Vagina (tissue), 2 donors: Measurements from ENCODE around the gene COPA. TPM values are rescaled to one million over a fixed set of nuclear protein-coding genes. Genes with fewer than 3 reads are reported as not detected.

ENCODE experiments used
- DNase-seq, 2 donors: peaks; one replicate each; pipeline ENCODE4 v3.0.0-alpha.2; 2017; ENCODE audit errors: extremely low spot score in 2 of 2
- H3K27ac ChIP-seq: fragments of 200-600 bp; sonication (generic); one replicate; pipeline ENCODE4 v1.5.1; 2019
- H3K27me3 ChIP-seq: fragments of 200-600 bp; sonication (generic); one replicate; pipeline ENCODE4 v1.5.1; 2019
- H3K36me3 ChIP-seq, 2 donors: fragments of 200-600 bp; sonication (generic); one replicate each; pipeline ENCODE4 v1.5.1; 2017 to 2019
- H3K4me1 ChIP-seq: fragments of 200-600 bp; sonication (generic); one replicate; pipeline ENCODE4 v1.5.1; 2019
- H3K4me3 ChIP-seq, 2 donors: fragments of 200-600 bp; sonication (generic); 1 replicate in 1 of 2; 2 replicates in 1 of 2; pipeline ENCODE4 v1.5.1; 2016 to 2019
- H3K9me3 ChIP-seq: fragments of 200-600 bp; sonication (generic); one replicate; pipeline ENCODE4 v1.5.1; 2019
- CTCF ChIP-seq, 3 experiments: fragments of 450-650 bp in 2 of 3; fragments of 200-600 bp in 1 of 3; sonication (generic) in 1 of 3; IDR thresholded peaks; one replicate each; pipeline ENCODE4 v1.5.1; 2017 to 2019; ENCODE audit warnings: antibody characterized with exemption in 3 of 3, mild to moderate bottlenecking in 2 of 3, moderate library complexity in 2 of 3
- POLR2A ChIP-seq, 2 donors: fragments of 450-650 bp; IDR thresholded peaks; one replicate each; pipeline ENCODE4 v1.6.1; 2017; ENCODE audit warnings: antibody characterized with exemption in 2 of 2, mild to moderate bottlenecking in 2 of 2, moderate library complexity in 2 of 2
- POLR2AphosphoS5 ChIP-seq, 2 donors: sonication (generic); formaldehyde crosslinking; IDR thresholded peaks; one replicate each; pipeline ENCODE4 v1.9.0; 2017; ENCODE audit warnings: antibody characterized with exemption in 2 of 2, mild to moderate bottlenecking in 2 of 2, low read depth in 1 of 2; ENCODE audit not compliant: insufficient read depth in 1 of 2
- intact Hi-C: fragments of 100-400 bp; cut with DNase I; formaldehyde crosslinking; loops from one replicate; pipeline ENCODE4 v1.15.1; 2023
- total RNA-seq: library from RNA; depleted of rRNA; stranded (reverse); fragments of >200 nt; gene quantifications from one replicate; pipeline ENCODE4 v1.2.3, GENCODE V29; 2016

COPA gene
- total RNA-seq, 1 donor from 2014 or later: 106 TPM

- H3K36me3 ChIP-seq: no peaks in the 10 kb centered on the region
- peaks cover 25% of the 10 kb centered on the region for H3K4me1 ChIP-seq
- DNase-seq: no peak
- peak overlapping the region; percentile 27 for H3K27ac ChIP-seq
- no peaks in the 10 kb centered on the region for H3K9me3 ChIP-seq
- no peak overlapping the region for H3K4me3 ChIP-seq
- peak in 1 of 2 donors; percentile 57 for TF ChIP-seq POLR2AphosphoS5 (IDR thresholded peaks at IDR 0.05; ENCODE audit: insufficient read depth in 1 of 2, low read depth in 1 of 2)
- TF ChIP-seq CTCF (IDR thresholded peaks at IDR 0.05): peak in 2 of 3 experiments; percentile 65 to 84
- TF ChIP-seq POLR2A (IDR thresholded peaks at IDR 0.05): no peak
- H3K27me3 ChIP-seq: no peaks in the 10 kb centered on the region
- intact Hi-C loops: loop anchor here (10.0 kb wide), 1 partner anchor 47 kb away; the partner anchor contains the start of gene PEA15
Measured at GRCh38 chr1:160251687-160252526, 91.1 kb downstream of the COPA start.

GRCh38 chr1:160251011-160251410 lies 92.0 kb downstream of the COPA start:
- no peak for TF ChIP-seq CTCF (IDR thresholded peaks at IDR 0.05)
- TF ChIP-seq POLR2A (IDR thresholded peaks at IDR 0.05): no peak
- TF ChIP-seq POLR2AphosphoS5 (IDR thresholded peaks at IDR 0.05; ENCODE audit: insufficient read depth in 1 of 2, low read depth in 1 of 2): no peak
- peak overlapping the region; percentile 27 for H3K27ac ChIP-seq
- intact Hi-C loops: loop anchor here (10.0 kb wide), 1 partner anchor 46 kb away; the partner anchor contains the start of gene PEA15
- no peaks in the 10 kb centered on the region for H3K9me3 ChIP-seq
- H3K4me3 ChIP-seq: no peak overlapping the region
- DNase-seq: no peak
- H3K27me3 ChIP-seq: no peaks in the 10 kb centered on the region
- no peaks in the 10 kb centered on the region for H3K36me3 ChIP-seq
- peaks cover 16% of the 10 kb centered on the region for H3K4me1 ChIP-seq

GRCh38 chr1:160247053-160247452 lies 96.0 kb downstream of the COPA start:
- Histone ChIP-seq H3K27ac (no peak overlapping the region), H3K4me1 (peaks cover 12% of the 10 kb centered on the region), H3K9me3 (no peaks in the 10 kb centered on the region), H3K36me3 (peaks cover 0 to 7% of the 10 kb centered on the region in 2 donors), H3K4me3 (no peak overlapping the region), H3K27me3 (no peaks in the 10 kb centered on the region)
- no peak for DNase-seq
- intact Hi-C loops: no loop called here
- no peak for TF ChIP-seq POLR2AphosphoS5 (IDR thresholded peaks at IDR 0.05; ENCODE audit: insufficient read depth in 1 of 2, low read depth in 1 of 2)
- no peak for TF ChIP-seq CTCF (IDR thresholded peaks at IDR 0.05)
- no peak for TF ChIP-seq POLR2A (IDR thresholded peaks at IDR 0.05)

- no peak for TF ChIP-seq CTCF (IDR thresholded peaks at IDR 0.05)
- TF ChIP-seq POLR2AphosphoS5 (IDR thresholded peaks at IDR 0.05; ENCODE audit: insufficient read depth in 1 of 2, low read depth in 1 of 2): no peak
- no peak for TF ChIP-seq POLR2A (IDR thresholded peaks at IDR 0.05)
- Histone ChIP-seq H3K9me3 (no peaks in the 10 kb centered on the region), H3K36me3 (peaks cover 0 to 7% of the 10 kb centered on the region in 2 donors), H3K27me3 (no peaks in the 10 kb centered on the region), H3K27ac (no peak overlapping the region), H3K4me3 (no peak overlapping the region), H3K4me1 (no peaks in the 10 kb centered on the region)
- DNase-seq: no peak
- intact Hi-C loops: no loop called here
Measured at GRCh38 chr1:160245434-160245833, 97.6 kb downstream of the COPA start.

- intact Hi-C loops: no loop called here
- peaks cover 0 to 17% of the 10 kb centered on the region in 2 donors for H3K36me3 ChIP-seq
- TF ChIP-seq CTCF (IDR thresholded peaks at IDR 0.05) (no peak), POLR2A (IDR thresholded peaks at IDR 0.05) (no peak), POLR2AphosphoS5 (IDR thresholded peaks at IDR 0.05; ENCODE audit: insufficient read depth in 1 of 2, low read depth in 1 of 2) (no peak)
- no peak overlapping the region for H3K27ac ChIP-seq
- H3K4me3 ChIP-seq: no peak overlapping the region
- H3K4me1 ChIP-seq: no peaks in the 10 kb centered on the region
- no peaks in the 10 kb centered on the region for H3K9me3 ChIP-seq
- DNase-seq: no peak
- no peaks in the 10 kb centered on the region for H3K27me3 ChIP-seq
Measured at GRCh38 chr1:160244209-160244608, 98.8 kb downstream of the COPA start.
